Naive B cell (primary cell): ENCODE results near the gene CREG1. TPM values are rescaled to one million over a fixed set of nuclear protein-coding genes. Genes with fewer than 3 reads are reported as not detected.
"Not testable (repeated sequence)": the region's sequence is repeated elsewhere in the genome, so short reads cannot be mapped to it uniquely, and the experiment has no call there.

Experiments used
- ATAC-seq, 2 donors: fragments of 150-1000 bp; cut with Tn5 transposase; 2 replicates each; pipeline ENCODE4 v1.10.0; 2021; ENCODE audit warnings: low read depth in 2 of 2, mild to moderate bottlenecking in 2 of 2, moderate library complexity in 2 of 2
- DNase-seq: peaks from one replicate; pipeline ENCODE4 v3.0.0; 2022
- H3K27ac Mint-ChIP-seq, 6 donors: one replicate each; pipeline ENCODE4 v1.8.0; 2020 to 2022; ENCODE audit warnings: mild to moderate bottlenecking in 6 of 6, mixed read lengths in 6 of 6, moderate library complexity in 5 of 6, inconsistent platforms in 2 of 6
- H3K27me3 Mint-ChIP-seq, 3 donors: one replicate each; pipeline ENCODE4 v1.8.0; 2021 to 2022; ENCODE audit warnings: mixed read lengths in 3 of 3, mild to moderate bottlenecking in 1 of 3
- H3K36me3 Mint-ChIP-seq, 2 donors: one replicate each; pipeline ENCODE4 v1.8.0; 2020 to 2022; ENCODE audit warnings: mixed read lengths in 2 of 2, inconsistent platforms in 1 of 2, mild to moderate bottlenecking in 1 of 2
- H3K4me1 Mint-ChIP-seq, 3 donors: one replicate each; pipeline ENCODE4 v1.8.0; 2020 to 2022; ENCODE audit warnings: mixed read lengths in 3 of 3, inconsistent platforms in 1 of 3, mild to moderate bottlenecking in 1 of 3, moderate library complexity in 1 of 3
- H3K4me3 Mint-ChIP-seq, 8 donors: one replicate each; pipeline ENCODE4 v1.8.0; 2020 to 2022; ENCODE audit warnings: mild to moderate bottlenecking in 8 of 8, mixed read lengths in 8 of 8, moderate library complexity in 8 of 8, inconsistent platforms in 2 of 8
- H3K9me3 Mint-ChIP-seq, 7 donors: one replicate each; pipeline ENCODE4 v1.8.0; 2020 to 2022; ENCODE audit warnings: mixed read lengths in 7 of 7, mild to moderate bottlenecking in 5 of 7, inconsistent platforms in 2 of 7, moderate library complexity in 1 of 7
- polyA plus RNA-seq, 6 donors: library from polyadenylated mRNA; unstranded; fragments of 300-500 nt; fragmentation: Illumina TruSeq; gene quantifications; one replicate each; pipeline ENCODE4 v1.2.3, GENCODE V29; 2021; ENCODE audit warnings: low read depth in 6 of 6

The CREG1 gene
- polyA plus RNA-seq, 6 donors from 2014 or later: 7.3 to 18.9 (median 10.0) TPM

- Mint-ChIP-seq H3K27ac (no peak overlapping the region), H3K4me1 (no peaks in the 10 kb centered on the region), H3K9me3 (no peaks in the 10 kb centered on the region), H3K4me3 (no peak overlapping the region), H3K36me3 (peaks cover 0 to 8% of the 10 kb centered on the region in 2 donors), H3K27me3 (no peaks in the 10 kb centered on the region)
- ATAC-seq (no peak), DNase-seq (no peak)
These were observed 28.5 kb upstream of the CREG1 start for GRCh38 chr1:167582064-167582463.

- Mint-ChIP-seq H3K4me1 (no peaks in the 10 kb centered on the region), H3K9me3 (no peaks in the 10 kb centered on the region), H3K4me3 (no peak overlapping the region), H3K36me3 (peaks cover 0 to 8% of the 10 kb centered on the region in 2 donors), H3K27ac (no peak overlapping the region), H3K27me3 (peaks cover 0 to 6% (median 0%) of the 10 kb centered on the region in 3 donors)
- no peak for ATAC-seq
- no peak for DNase-seq
These were observed 26.4 kb upstream of the CREG1 start for GRCh38 chr1:167579986-167580385.

DNA sequence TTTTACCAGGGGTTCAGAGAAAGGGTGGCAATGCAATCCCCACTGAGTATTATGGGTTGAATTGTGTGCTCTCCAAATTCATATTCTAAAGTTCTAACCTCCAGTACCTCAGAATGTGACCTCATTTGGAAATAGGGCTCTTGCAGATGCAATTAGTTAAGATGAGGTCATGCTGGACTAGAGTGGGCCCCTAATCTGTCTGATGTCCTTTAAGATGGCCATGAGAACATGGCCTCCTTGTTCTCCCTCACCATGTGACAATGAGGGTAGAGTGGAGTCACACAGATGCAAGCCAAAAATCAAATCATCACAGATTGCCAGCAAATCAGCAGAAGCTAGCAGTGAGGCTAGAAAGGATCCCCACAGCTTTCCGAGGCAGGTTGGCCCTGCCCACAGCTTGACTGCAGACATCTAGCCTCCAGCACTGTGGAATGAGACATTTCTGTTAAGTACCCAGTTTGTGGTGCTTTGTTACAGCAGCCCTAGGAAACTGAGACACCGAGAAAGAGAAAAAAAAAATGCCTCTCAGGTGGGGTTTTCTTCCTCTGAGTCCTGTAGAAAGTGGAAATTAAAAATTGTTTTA lies 25.5 kb upstream of the CREG1 start:
- DNase-seq: no peak
- Mint-ChIP-seq H3K27me3 (peaks cover 0 to 6% (median 0%) of the 10 kb centered on the region in 3 donors), H3K36me3 (peaks cover 0 to 6% of the 10 kb centered on the region in 2 donors), H3K9me3 (peaks cover 0 to 3% (median 0%) of the 10 kb centered on the region in 7 donors), H3K27ac (no peak overlapping the region), H3K4me3 (no peak overlapping the region), H3K4me1 (no peaks in the 10 kb centered on the region)
- ATAC-seq: no peak

DNA sequence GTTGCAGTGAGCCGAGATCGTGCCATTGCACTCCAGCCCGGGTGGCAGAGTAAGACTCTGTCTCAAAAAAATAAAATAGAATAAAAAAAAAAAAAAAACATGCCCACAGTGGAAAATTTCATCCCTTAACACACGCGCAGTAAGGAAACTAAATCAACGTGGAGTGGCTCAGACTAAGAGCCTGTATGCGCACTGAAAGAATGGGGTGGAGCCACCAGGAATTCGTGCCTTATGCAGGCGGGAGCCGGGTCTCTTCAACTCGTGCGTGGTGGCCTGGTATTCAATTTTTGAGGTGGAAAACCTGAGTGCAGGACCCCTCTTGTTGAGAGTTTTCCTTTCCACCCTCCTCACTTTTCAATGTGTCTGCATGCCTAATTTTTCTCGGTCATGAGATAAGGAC lies 22.1 kb upstream of the CREG1 start:
- Mint-ChIP-seq H3K36me3 (no peaks in the 10 kb centered on the region), H3K9me3 (peaks cover 0 to 9% (median 0%) of the 10 kb centered on the region in 7 donors), H3K27ac (no peak overlapping the region), H3K4me1 (no peaks in the 10 kb centered on the region), H3K27me3 (peaks cover 0 to 11% (median 5%) of the 10 kb centered on the region in 3 donors), H3K4me3 (no peak overlapping the region)
- no peak for ATAC-seq
- no peak for DNase-seq

DNA sequence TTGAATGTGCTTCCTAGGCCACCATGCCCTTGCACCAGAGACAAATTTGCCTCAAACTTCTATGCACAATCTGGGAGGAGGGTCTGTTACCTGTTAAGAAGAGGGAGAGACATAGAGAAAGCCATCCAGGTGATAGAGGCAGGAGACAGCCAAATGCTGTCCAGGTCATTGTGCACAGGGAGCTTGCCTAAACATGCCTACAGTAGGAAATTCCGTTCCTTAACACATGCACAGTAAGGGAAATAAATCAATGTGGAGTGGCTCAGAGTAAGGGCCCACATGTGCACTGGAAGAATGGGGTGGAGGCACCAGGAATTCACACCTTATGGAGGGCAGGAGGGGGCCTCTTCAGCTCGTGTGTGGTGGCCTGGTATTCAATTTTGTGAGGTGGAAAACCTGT lies 19.5 kb upstream of the CREG1 start:
- DNase-seq (no peak), ATAC-seq (no peak)
- no peak overlapping the region for H3K4me3 Mint-ChIP-seq
- no peaks in the 10 kb centered on the region for H3K4me1 Mint-ChIP-seq
- H3K27me3 Mint-ChIP-seq: peaks cover 7 to 11% (median 10%) of the 10 kb centered on the region in 3 donors
- H3K36me3 Mint-ChIP-seq: no peaks in the 10 kb centered on the region
- H3K27ac Mint-ChIP-seq: no peak overlapping the region
- peaks cover 0 to 11% (median 0%) of the 10 kb centered on the region in 7 donors for H3K9me3 Mint-ChIP-seq

- not testable (repeated sequence) for H3K27ac Mint-ChIP-seq, H3K36me3 Mint-ChIP-seq, H3K27me3 Mint-ChIP-seq, H3K4me3 Mint-ChIP-seq, ATAC-seq, DNase-seq
- peaks cover 0 to 11% (median 0%) of the 10 kb centered on the region in 7 donors for H3K9me3 Mint-ChIP-seq
- peaks cover 8 to 16% (median 12%) of the 10 kb centered on the region in 3 donors for H3K4me1 Mint-ChIP-seq
These were observed 17.1 kb upstream of the CREG1 start for GRCh38 chr1:167570712-167571111.

- no peaks in the 10 kb centered on the region for H3K36me3 Mint-ChIP-seq
- no peak for ATAC-seq
These were observed 14.1 kb upstream of the CREG1 start for GRCh38 chr1:167567663-167568062.

GRCh38 chr1:167566766-167567165 lies 13.2 kb upstream of the CREG1 start:
- ATAC-seq (no peak), DNase-seq (no peak)
- Mint-ChIP-seq H3K27me3 (peaks cover 0 to 10% (median 7%) of the 10 kb centered on the region in 3 donors), H3K27ac (no peak overlapping the region), H3K4me3 (peak overlapping the region in 1 of 8 donors; percentile 56), H3K36me3 (no peaks in the 10 kb centered on the region), H3K9me3 (peaks cover 0 to 8% (median 0%) of the 10 kb centered on the region in 7 donors), H3K4me1 (peaks cover 9 to 18% (median 14%) of the 10 kb centered on the region in 3 donors)

More at GRCh38 chr1:167567663-167568062, 14.1 kb upstream of the CREG1 start:
- H3K4me3 Mint-ChIP-seq: no peak overlapping the region
- no peak overlapping the region for H3K27ac Mint-ChIP-seq
- H3K9me3 Mint-ChIP-seq: peaks cover 0 to 8% (median 0%) of the 10 kb centered on the region in 7 donors
- peaks cover 9 to 18% (median 14%) of the 10 kb centered on the region in 3 donors for H3K4me1 Mint-ChIP-seq
- no peak for DNase-seq
- peaks cover 0 to 10% (median 7%) of the 10 kb centered on the region in 3 donors for H3K27me3 Mint-ChIP-seq

- Mint-ChIP-seq H3K4me1 (peaks cover 9 to 18% (median 14%) of the 10 kb centered on the region in 3 donors), H3K9me3 (peaks cover 0 to 6% (median 0%) of the 10 kb centered on the region in 7 donors), H3K27me3 (peaks cover 0 to 7% (median 7%) of the 10 kb centered on the region in 3 donors), H3K27ac (peak overlapping the region in 1 of 6 donors; percentile 16), H3K4me3 (peak overlapping the region in 1 of 8 donors; percentile 4), H3K36me3 (no peaks in the 10 kb centered on the region)
- DNase-seq (no peak), ATAC-seq (peak; percentile 68 to 81)
These were observed 12.4 kb upstream of the CREG1 start for GRCh38 chr1:167565922-167566321.

- Mint-ChIP-seq H3K36me3 (no peaks in the 10 kb centered on the region), H3K4me3 (no peak overlapping the region), H3K4me1 (peaks cover 9 to 18% (median 14%) of the 10 kb centered on the region in 3 donors), H3K27ac (no peak overlapping the region), H3K27me3 (peaks cover 0 to 6% (median 0%) of the 10 kb centered on the region in 3 donors), H3K9me3 (no peaks in the 10 kb centered on the region)
- no peak for DNase-seq
- ATAC-seq: no peak
These were observed 11.2 kb upstream of the CREG1 start for GRCh38 chr1:167564612-167565270.

DNA sequence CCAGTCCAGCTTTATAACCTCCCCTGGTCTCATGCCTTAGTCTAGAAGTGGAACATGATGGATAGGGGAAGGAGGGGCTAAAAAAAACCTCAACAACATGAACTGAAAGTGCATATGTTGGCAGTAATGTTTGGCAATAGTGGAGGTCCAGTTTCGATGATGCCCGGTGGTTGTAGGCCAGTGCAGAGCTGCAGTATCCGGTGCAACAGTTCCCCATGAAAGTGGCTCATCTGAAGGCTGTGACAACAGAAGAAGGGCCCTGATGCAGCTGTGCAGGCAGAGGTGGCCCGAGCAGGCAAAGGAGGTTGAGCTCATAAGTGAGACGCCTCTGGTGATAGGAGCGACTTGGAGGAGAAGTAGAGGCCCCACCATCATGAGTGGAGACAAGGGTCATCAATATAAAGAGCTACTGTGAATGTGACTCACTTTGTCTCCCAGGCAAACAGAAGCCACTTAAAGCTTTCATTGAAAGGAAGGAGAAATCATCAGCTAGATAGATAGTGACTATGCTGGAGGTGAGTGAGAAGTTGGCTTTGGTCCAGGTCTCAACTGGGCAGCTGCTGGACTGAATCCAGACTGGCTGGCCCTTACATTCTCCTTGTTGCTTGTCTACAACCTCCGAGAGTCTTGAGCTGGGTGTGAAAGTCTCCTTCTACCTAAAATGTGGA lies 10.2 kb upstream of the CREG1 start:
- Mint-ChIP-seq H3K27me3 (peaks cover 0 to 6% (median 0%) of the 10 kb centered on the region in 3 donors), H3K36me3 (no peaks in the 10 kb centered on the region), H3K27ac (peak overlapping the region in 3 of 6 donors; percentile 43 to 73 (median 63)), H3K4me1 (peaks cover 9 to 18% (median 14%) of the 10 kb centered on the region in 3 donors), H3K4me3 (no peak overlapping the region), H3K9me3 (no peaks in the 10 kb centered on the region)
- DNase-seq (no peak), ATAC-seq (no peak)

DNA sequence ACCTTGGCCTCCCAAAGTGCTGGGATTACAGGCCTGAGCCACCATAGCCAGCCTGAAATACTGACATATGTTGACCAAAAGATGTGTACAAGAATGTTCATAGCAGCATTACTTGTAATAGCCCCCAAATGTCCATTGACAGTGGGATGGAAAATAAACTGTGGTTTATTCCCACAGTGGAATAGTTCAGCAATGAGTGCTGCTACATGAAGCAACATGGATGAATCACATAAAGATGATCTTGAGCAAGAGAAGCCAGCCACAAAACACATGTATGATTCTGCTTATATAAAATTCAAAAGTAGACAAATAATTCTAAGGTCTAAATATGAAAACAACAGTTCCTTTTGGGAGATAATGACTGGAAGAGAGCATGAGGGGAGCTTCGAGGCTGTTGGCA lies 9.1 kb upstream of the CREG1 start:
- Mint-ChIP-seq H3K9me3 (no peaks in the 10 kb centered on the region), H3K36me3 (no peaks in the 10 kb centered on the region), H3K27ac (no peak overlapping the region), H3K27me3 (peaks cover 0 to 10% (median 4%) of the 10 kb centered on the region in 3 donors), H3K4me3 (no peak overlapping the region), H3K4me1 (peaks cover 9 to 18% (median 14%) of the 10 kb centered on the region in 3 donors)
- ATAC-seq (no peak), DNase-seq (no peak)

- Mint-ChIP-seq H3K4me3 (no peak overlapping the region), H3K9me3 (no peaks in the 10 kb centered on the region), H3K4me1 (peaks cover 9 to 12% (median 12%) of the 10 kb centered on the region in 3 donors), H3K27ac (no peak overlapping the region), H3K36me3 (no peaks in the 10 kb centered on the region), H3K27me3 (peaks cover 0 to 17% (median 4%) of the 10 kb centered on the region in 3 donors)
- DNase-seq (no peak), ATAC-seq (no peak)
These were observed 8.2 kb upstream of the CREG1 start for GRCh38 chr1:167561753-167562152.
